ENCODE measurements around the gene ANKUB1.

- TF ChIP-seq CTCF (IDR thresholded peaks at IDR 0.05): no peak
- no peak for TF ChIP-seq EZH2phosphoT487 (IDR thresholded peaks at IDR 0.05)
- no peak for TF ChIP-seq EZH2 (IDR thresholded peaks at IDR 0.05)
Observed at GRCh38 chr3:149830902-149831301, 38.5 kb upstream of the ANKUB1 start.

Data from neural progenitor cell (in vitro differentiated cells).